ENCODE data around the gene NOVA2. TPM values are rescaled to one million over a fixed set of nuclear protein-coding genes. Genes with fewer than 3 reads are reported as not detected.

Gene NOVA2
- total and polyA plus RNA-seq, 2 experiments from 2014 or later = 0.08 TPM; not detected in 1

DNA sequence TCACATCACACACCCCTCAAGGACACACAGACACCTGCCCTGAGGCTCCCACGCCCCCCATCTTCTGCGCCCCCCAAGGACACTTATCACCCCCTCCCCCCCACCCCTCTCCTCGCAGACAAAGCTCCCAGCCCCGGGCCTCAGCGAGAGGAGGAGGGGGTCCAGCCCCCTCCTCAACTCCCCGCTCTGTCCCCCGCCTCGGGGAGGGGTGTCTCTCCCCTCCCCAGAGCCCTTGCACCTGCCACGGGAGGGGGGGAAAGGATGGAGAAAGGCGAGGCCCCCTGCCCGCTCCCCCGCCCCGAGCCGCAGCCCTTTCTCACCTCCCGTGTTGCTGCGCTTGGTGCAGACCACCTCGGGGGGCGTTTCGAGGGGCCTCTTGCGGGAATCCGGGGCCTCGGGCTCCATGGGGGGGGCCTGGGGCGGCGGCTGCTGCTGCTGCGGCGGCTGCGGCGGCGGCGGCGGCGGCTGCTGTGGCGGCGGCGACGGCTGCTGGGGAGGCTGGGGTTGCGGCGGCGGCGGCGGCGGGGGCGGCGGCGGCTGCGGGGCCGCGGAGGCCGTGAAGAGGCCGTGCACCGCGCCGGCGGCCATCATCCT, 621 bp downstream of the NOVA2 start:
- H3K36me3 ChIP-seq (replicated peaks; ENCODE audit: insufficient read depth, low read depth) = no peaks in the 10 kb centered on the region
- no peaks in the 10 kb centered on the region for H3K9me3 ChIP-seq (ENCODE audit: low read depth)
- TF ChIP-seq, protein P1, sequence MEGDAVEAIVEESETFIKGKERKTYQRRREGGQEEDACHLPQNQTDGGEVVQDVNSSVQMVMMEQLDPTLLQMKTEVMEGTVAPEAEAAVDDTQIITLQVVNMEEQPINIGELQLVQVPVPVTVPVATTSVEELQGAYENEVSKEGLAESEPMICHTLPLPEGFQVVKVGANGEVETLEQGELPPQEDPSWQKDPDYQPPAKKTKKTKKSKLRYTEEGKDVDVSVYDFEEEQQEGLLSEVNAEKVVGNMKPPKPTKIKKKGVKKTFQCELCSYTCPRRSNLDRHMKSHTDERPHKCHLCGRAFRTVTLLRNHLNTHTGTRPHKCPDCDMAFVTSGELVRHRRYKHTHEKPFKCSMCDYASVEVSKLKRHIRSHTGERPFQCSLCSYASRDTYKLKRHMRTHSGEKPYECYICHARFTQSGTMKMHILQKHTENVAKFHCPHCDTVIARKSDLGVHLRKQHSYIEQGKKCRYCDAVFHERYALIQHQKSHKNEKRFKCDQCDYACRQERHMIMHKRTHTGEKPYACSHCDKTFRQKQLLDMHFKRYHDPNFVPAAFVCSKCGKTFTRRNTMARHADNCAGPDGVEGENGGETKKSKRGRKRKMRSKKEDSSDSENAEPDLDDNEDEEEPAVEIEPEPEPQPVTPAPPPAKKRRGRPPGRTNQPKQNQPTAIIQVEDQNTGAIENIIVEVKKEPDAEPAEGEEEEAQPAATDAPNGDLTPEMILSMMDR (IDR thresholded peaks at IDR 0.05; ENCODE audit: poor library complexity) = no peak
- TF ChIP-seq EZH2phosphoT487 (IDR thresholded peaks at IDR 0.05; ENCODE audit: low read depth, severe bottlenecking, unreplicated experiment) (no peak), EZH2 (IDR thresholded peaks at IDR 0.05; ENCODE audit: borderline replicate concordance) (no peak)
- no peaks in the 10 kb centered on the region for H3K9me2 ChIP-seq (replicated peaks; ENCODE audit: insufficient read depth)
- DNase-seq (ENCODE audit: low spot score) = peak; percentile 13
- H3K4me3 ChIP-seq = no peak overlapping the region
- H3K79me2 ChIP-seq = no peaks in the 10 kb centered on the region
- peak overlapping the region; percentile 68 for H3K4me2 ChIP-seq
- no peak overlapping the region for H2AFZ ChIP-seq
- no CpG with 5 or more reads among the region's 54 CpGs for WGBS (ENCODE audit: low lambda C conversion rate, missing lambda C conversion rate)
- peaks cover 49% of the 10 kb centered on the region for H3K27me3 ChIP-seq
- H4K20me1 ChIP-seq (ENCODE audit: insufficient read depth, poor library complexity, severe bottlenecking) = no peaks in the 10 kb centered on the region
- H3K4me1 ChIP-seq (ENCODE audit: insufficient read depth) = no peaks in the 10 kb centered on the region
- no peak overlapping the region for H3K27ac ChIP-seq

DNA sequence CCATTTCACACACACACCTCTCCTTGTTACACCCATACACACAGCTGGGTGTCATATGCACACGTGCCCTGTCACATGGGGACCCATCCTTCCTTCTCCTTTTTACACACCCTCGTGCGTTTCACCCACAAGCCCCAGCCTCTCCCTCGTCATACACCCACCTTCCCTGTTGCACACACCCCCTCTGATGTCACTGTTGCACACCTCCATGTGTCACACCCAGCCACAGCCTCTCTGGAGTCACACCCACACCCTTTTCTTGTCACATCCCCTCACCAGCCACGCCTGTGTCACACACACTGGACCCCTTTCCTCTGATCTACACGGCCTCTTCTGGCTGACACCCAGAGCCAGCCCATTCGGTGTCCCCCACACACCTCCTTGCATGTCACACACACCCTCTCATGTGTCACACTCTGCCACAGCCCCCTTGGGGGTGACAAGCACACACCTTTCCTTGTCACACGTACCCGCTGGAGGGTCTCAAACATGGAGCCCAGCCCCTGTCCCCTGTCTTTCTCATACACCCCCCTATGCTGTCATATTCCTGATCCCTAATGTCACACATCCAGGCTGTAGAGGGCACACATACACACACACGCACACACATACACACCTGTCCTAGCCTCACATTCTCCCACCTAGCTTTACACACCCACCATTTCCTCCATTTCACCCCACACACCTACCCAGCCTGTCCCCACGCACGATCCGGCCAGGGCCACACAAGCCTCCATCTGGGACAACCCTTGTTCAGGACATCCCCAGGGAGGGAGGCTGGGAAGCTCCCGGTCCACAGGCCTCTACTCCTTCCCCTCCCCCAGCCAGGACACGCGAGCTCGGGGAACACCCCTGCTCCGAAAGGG, 1.4 kb downstream of the NOVA2 start:
- Histone ChIP-seq H2AFZ (no peak overlapping the region), H3K4me3 (no peak overlapping the region)

DNA sequence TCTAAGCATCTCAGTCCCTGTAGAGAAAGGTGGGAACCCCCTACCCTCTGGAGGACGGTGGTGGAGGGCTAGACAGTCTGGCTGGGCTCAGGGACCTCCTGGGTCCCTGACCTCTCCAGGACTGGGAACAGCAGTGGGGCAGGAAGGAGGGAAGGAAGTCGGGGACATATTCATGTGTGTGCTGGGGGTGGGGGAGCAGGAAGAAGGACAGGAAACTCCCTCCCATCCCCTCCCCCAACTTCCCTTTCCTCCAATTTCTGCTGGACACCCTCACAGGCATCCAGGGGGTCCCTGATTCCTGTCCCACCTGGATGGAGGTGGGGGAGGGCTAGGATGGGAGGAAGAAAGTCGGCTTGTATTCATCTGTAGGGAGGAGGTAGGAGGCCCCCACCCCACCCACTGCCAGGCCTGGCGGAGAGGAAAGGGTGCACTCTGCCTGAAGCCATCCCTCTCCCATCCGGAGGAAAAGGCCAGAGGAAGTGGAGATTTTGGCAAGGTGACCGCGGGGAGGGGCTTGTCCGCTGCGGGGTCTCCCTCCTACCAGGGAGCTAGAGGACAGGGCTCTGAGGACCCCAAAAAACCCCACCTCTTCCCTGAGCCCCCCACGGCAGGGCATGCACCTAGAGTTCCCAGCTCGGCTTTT, 2.3 kb downstream of the NOVA2 start:
- peaks cover 62% of the 10 kb centered on the region for H3K27me3 ChIP-seq
- H3K4me2 ChIP-seq = no peak overlapping the region
- no peaks in the 10 kb centered on the region for H3K4me1 ChIP-seq (ENCODE audit: insufficient read depth)
- no peaks in the 10 kb centered on the region for H4K20me1 ChIP-seq (ENCODE audit: insufficient read depth, poor library complexity, severe bottlenecking)
- DNase-seq (ENCODE audit: low spot score) = no peak
- H2AFZ ChIP-seq = no peak overlapping the region
- no peaks in the 10 kb centered on the region for H3K79me2 ChIP-seq
- no peak overlapping the region for H3K4me3 ChIP-seq
- TF ChIP-seq, protein P1 (IDR thresholded peaks at IDR 0.05; ENCODE audit: poor library complexity) = no peak
- TF ChIP-seq EZH2phosphoT487 (IDR thresholded peaks at IDR 0.05; ENCODE audit: low read depth, severe bottlenecking, unreplicated experiment) = no peak
- no peak for TF ChIP-seq EZH2 (IDR thresholded peaks at IDR 0.05; ENCODE audit: borderline replicate concordance)
- no peak overlapping the region for H3K27ac ChIP-seq
- H3K9me3 ChIP-seq (ENCODE audit: low read depth) = no peaks in the 10 kb centered on the region
- 49% methylated on average over 8 of the region's 11 CpGs for WGBS (ENCODE audit: low lambda C conversion rate, missing lambda C conversion rate)
- H3K36me3 ChIP-seq (replicated peaks; ENCODE audit: insufficient read depth, low read depth) = no peaks in the 10 kb centered on the region
- no peaks in the 10 kb centered on the region for H3K9me2 ChIP-seq (replicated peaks; ENCODE audit: insufficient read depth)

More for the DNA sequence above, 1.4 kb downstream of the NOVA2 start:
- TF ChIP-seq EZH2 (IDR thresholded peaks at IDR 0.05; ENCODE audit: borderline replicate concordance) (no peak), EZH2phosphoT487 (IDR thresholded peaks at IDR 0.05; ENCODE audit: low read depth, severe bottlenecking, unreplicated experiment) (no peak)
- TF ChIP-seq, protein P1 (IDR thresholded peaks at IDR 0.05; ENCODE audit: poor library complexity) = no peak
- no peak overlapping the region for H3K4me2 ChIP-seq
- no peaks in the 10 kb centered on the region for H3K79me2 ChIP-seq
- no peaks in the 10 kb centered on the region for H3K4me1 ChIP-seq (ENCODE audit: insufficient read depth)
- no peaks in the 10 kb centered on the region for H4K20me1 ChIP-seq (ENCODE audit: insufficient read depth, poor library complexity, severe bottlenecking)
- no peaks in the 10 kb centered on the region for H3K9me2 ChIP-seq (replicated peaks; ENCODE audit: insufficient read depth)
- DNase-seq (ENCODE audit: low spot score) = no peak
- WGBS (ENCODE audit: low lambda C conversion rate, missing lambda C conversion rate) = 49% methylated on average over 17 of the region's 18 CpGs
- peaks cover 54% of the 10 kb centered on the region for H3K27me3 ChIP-seq
- no peaks in the 10 kb centered on the region for H3K9me3 ChIP-seq (ENCODE audit: low read depth)
- no peaks in the 10 kb centered on the region for H3K36me3 ChIP-seq (replicated peaks; ENCODE audit: insufficient read depth, low read depth)
- H3K27ac ChIP-seq = no peak overlapping the region

All from hepatocyte (in vitro differentiated cells).